ENCODE data around the gene RBM12. TPM values are rescaled to one million over a fixed set of nuclear protein-coding genes. Genes with fewer than 3 reads are reported as not detected.

RBM12 gene
- total and polyA plus RNA-seq, 2 of the 8 experiments (the other 6 are each of a cell fraction or from before 2014, with no cell fraction given), result 187 to 214 TPM

DNA sequence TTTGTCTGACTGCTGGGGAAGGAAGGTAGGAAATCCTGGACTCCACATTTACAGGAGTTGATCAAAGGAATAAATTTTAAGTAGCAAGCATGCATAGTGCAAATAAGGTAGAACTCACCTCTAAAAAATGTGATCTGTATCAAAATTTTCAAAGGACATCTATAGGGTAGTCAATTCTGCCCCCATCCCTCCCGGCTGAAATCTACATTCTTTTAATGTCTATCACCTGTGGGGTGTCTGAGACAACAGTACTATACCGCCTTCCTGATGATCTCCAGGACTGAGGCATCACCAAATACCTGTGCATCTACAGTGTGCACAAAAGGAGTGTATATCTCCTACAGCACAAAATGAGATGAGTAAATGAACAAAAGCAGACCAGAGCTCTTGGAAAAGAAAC is 19.9 kb downstream of the RBM12 start (continued):
- TF ChIP-seq, protein P1, sequence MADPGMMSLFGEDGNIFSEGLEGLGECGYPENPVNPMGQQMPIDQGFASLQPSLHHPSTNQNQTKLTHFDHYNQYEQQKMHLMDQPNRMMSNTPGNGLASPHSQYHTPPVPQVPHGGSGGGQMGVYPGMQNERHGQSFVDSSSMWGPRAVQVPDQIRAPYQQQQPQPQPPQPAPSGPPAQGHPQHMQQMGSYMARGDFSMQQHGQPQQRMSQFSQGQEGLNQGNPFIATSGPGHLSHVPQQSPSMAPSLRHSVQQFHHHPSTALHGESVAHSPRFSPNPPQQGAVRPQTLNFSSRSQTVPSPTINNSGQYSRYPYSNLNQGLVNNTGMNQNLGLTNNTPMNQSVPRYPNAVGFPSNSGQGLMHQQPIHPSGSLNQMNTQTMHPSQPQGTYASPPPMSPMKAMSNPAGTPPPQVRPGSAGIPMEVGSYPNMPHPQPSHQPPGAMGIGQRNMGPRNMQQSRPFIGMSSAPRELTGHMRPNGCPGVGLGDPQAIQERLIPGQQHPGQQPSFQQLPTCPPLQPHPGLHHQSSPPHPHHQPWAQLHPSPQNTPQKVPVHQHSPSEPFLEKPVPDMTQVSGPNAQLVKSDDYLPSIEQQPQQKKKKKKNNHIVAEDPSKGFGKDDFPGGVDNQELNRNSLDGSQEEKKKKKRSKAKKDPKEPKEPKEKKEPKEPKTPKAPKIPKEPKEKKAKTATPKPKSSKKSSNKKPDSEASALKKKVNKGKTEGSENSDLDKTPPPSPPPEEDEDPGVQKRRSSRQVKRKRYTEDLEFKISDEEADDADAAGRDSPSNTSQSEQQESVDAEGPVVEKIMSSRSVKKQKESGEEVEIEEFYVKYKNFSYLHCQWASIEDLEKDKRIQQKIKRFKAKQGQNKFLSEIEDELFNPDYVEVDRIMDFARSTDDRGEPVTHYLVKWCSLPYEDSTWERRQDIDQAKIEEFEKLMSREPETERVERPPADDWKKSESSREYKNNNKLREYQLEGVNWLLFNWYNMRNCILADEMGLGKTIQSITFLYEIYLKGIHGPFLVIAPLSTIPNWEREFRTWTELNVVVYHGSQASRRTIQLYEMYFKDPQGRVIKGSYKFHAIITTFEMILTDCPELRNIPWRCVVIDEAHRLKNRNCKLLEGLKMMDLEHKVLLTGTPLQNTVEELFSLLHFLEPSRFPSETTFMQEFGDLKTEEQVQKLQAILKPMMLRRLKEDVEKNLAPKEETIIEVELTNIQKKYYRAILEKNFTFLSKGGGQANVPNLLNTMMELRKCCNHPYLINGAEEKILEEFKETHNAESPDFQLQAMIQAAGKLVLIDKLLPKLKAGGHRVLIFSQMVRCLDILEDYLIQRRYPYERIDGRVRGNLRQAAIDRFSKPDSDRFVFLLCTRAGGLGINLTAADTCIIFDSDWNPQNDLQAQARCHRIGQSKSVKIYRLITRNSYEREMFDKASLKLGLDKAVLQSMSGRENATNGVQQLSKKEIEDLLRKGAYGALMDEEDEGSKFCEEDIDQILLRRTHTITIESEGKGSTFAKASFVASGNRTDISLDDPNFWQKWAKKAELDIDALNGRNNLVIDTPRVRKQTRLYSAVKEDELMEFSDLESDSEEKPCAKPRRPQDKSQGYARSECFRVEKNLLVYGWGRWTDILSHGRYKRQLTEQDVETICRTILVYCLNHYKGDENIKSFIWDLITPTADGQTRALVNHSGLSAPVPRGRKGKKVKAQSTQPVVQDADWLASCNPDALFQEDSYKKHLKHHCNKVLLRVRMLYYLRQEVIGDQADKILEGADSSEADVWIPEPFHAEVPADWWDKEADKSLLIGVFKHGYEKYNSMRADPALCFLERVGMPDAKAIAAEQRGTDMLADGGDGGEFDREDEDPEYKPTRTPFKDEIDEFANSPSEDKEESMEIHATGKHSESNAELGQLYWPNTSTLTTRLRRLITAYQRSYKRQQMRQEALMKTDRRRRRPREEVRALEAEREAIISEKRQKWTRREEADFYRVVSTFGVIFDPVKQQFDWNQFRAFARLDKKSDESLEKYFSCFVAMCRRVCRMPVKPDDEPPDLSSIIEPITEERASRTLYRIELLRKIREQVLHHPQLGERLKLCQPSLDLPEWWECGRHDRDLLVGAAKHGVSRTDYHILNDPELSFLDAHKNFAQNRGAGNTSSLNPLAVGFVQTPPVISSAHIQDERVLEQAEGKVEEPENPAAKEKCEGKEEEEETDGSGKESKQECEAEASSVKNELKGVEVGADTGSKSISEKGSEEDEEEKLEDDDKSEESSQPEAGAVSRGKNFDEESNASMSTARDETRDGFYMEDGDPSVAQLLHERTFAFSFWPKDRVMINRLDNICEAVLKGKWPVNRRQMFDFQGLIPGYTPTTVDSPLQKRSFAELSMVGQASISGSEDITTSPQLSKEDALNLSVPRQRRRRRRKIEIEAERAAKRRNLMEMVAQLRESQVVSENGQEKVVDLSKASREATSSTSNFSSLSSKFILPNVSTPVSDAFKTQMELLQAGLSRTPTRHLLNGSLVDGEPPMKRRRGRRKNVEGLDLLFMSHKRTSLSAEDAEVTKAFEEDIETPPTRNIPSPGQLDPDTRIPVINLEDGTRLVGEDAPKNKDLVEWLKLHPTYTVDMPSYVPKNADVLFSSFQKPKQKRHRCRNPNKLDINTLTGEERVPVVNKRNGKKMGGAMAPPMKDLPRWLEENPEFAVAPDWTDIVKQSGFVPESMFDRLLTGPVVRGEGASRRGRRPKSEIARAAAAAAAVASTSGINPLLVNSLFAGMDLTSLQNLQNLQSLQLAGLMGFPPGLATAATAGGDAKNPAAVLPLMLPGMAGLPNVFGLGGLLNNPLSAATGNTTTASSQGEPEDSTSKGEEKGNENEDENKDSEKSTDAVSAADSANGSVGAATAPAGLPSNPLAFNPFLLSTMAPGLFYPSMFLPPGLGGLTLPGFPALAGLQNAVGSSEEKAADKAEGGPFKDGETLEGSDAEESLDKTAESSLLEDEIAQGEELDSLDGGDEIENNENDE (IDR thresholded peaks at IDR 0.05; ENCODE audit: insufficient replicate concordance, low read length), result no peak
- TF ChIP-seq RAD21 (IDR thresholded peaks at IDR 0.05 in 1 of 2, conservative IDR thresholded peaks at IDR 0.05 in 1 of 2; ENCODE audit: low read depth in 2 of 2, low read length in 2 of 2) (no peak), TAF7 (optimal IDR thresholded peaks at IDR 0.05; ENCODE audit: borderline replicate concordance, low read depth, low read length) (no peak), RXRA (IDR thresholded peaks at IDR 0.05; ENCODE audit: insufficient read depth, low read depth, low read length) (no peak), SIRT6 (IDR thresholded peaks at IDR 0.05; ENCODE audit: low read length) (no peak), NANOG (IDR thresholded peaks at IDR 0.05; ENCODE audit: insufficient read depth, low read depth, low read length, poor library complexity, severe bottlenecking) (no peak), RBBP5 (IDR thresholded peaks at IDR 0.05; ENCODE audit: borderline replicate concordance, low read depth, low read length) (no peak), HDAC6 (IDR thresholded peaks at IDR 0.05; ENCODE audit: low read depth, low read length) (no peak)
- TF ChIP-seq, protein P2, sequence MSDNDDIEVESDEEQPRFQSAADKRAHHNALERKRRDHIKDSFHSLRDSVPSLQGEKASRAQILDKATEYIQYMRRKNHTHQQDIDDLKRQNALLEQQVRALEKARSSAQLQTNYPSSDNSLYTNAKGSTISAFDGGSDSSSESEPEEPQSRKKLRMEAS (IDR thresholded peaks at IDR 0.05), result no peak
- TF ChIP-seq, protein P3, sequence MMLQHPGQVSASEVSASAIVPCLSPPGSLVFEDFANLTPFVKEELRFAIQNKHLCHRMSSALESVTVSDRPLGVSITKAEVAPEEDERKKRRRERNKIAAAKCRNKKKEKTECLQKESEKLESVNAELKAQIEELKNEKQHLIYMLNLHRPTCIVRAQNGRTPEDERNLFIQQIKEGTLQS (IDR thresholded peaks at IDR 0.05; ENCODE audit: insufficient read depth, low read depth, low read length), result no peak
